Mucosa of stomach (tissue), 1 donor: ENCODE results near the gene FXYD1.
A peak's percentile ranks its signal among the peaks of the same experiment; 100 is the strongest.

Experiments used
- H3K27me3 ChIP-seq: one replicate; pipeline ENCODE4 v1.7.0; 2013; ENCODE audit warnings: mild to moderate bottlenecking, low read length; ENCODE audit not compliant: control insufficient read depth, insufficient read depth
- H3K36me3 ChIP-seq: one replicate; pipeline ENCODE4 v1.7.0; 2013; ENCODE audit warnings: low read length; ENCODE audit not compliant: control insufficient read depth, insufficient read depth
- H3K4me1 ChIP-seq: one replicate; pipeline ENCODE4 v1.7.0; 2013; ENCODE audit warnings: mild to moderate bottlenecking, low read length; ENCODE audit not compliant: control insufficient read depth, insufficient read depth
- H3K4me3 ChIP-seq: one replicate; pipeline ENCODE4 v1.7.0; 2013; ENCODE audit warnings: low read length
- H3K9ac ChIP-seq: one replicate; pipeline ENCODE4 v1.7.0; 2013; ENCODE audit warnings: mild to moderate bottlenecking, low read length, moderate library complexity
- H3K9me3 ChIP-seq: one replicate; pipeline ENCODE4 v1.7.0; 2013; ENCODE audit warnings: mild to moderate bottlenecking, low read length, moderate library complexity; ENCODE audit not compliant: control insufficient read depth
- donor health status: Pancreatic carcinoma.

Gene FXYD1

GRCh38 chr19:35154525-35155406 is 16.1 kb downstream of the FXYD1 start, which contains the start of gene FXYD5:
Gene FXYD5 (plus strand): TSS chr19:35154735. CDS start chr19:35155551, 816 bp downstream.
- Histone ChIP-seq H3K27me3 (peaks cover 16% of the 10 kb centered on the region), H3K36me3 (no peaks in the 10 kb centered on the region), H3K4me1 (peaks cover 26% of the 10 kb centered on the region), H3K9me3 (no peaks in the 10 kb centered on the region), H3K9ac (peak within 1 kb of the TSS; percentile 77), H3K4me3 (peak within 1 kb of the TSS; percentile 82)

- peak overlapping the region; percentile 77 for H3K9ac ChIP-seq
- peak overlapping the region; percentile 82 for H3K4me3 ChIP-seq
Measured at GRCh38 chr19:35155441-35155840, 16.8 kb downstream of the FXYD1 start.

GRCh38 chr19:35155981-35156672 is 17.5 kb downstream of the FXYD1 start:
- Histone ChIP-seq H3K4me1 (peaks cover 26% of the 10 kb centered on the region), H3K36me3 (no peaks in the 10 kb centered on the region), H3K9me3 (no peaks in the 10 kb centered on the region), H3K27me3 (peaks cover 16% of the 10 kb centered on the region), H3K9ac (peak overlapping the region; percentile 77), H3K4me3 (no peak overlapping the region)

More at GRCh38 chr19:35155441-35155840, 16.8 kb downstream of the FXYD1 start:
- Histone ChIP-seq H3K27me3 (peaks cover 16% of the 10 kb centered on the region), H3K36me3 (no peaks in the 10 kb centered on the region), H3K4me1 (peaks cover 26% of the 10 kb centered on the region), H3K9me3 (no peaks in the 10 kb centered on the region)

- Histone ChIP-seq H3K36me3 (no peaks in the 10 kb centered on the region), H3K4me1 (peaks cover 26% of the 10 kb centered on the region), H3K4me3 (no peak overlapping the region), H3K9ac (no peak overlapping the region), H3K9me3 (no peaks in the 10 kb centered on the region), H3K27me3 (peaks cover 12% of the 10 kb centered on the region)
Measured at GRCh38 chr19:35156673-35157014, 18.0 kb downstream of the FXYD1 start.

GRCh38 chr19:35157431-35157830 is 18.8 kb downstream of the FXYD1 start:
- peaks cover 12% of the 10 kb centered on the region for H3K27me3 ChIP-seq
- H3K9me3 ChIP-seq, result no peaks in the 10 kb centered on the region
- H3K4me3 ChIP-seq, result no peak overlapping the region
- H3K9ac ChIP-seq, result no peak overlapping the region
- H3K36me3 ChIP-seq, result peaks cover 5% of the 10 kb centered on the region
- H3K4me1 ChIP-seq, result peaks cover 26% of the 10 kb centered on the region

- Histone ChIP-seq H3K9me3 (no peaks in the 10 kb centered on the region), H3K4me1 (peaks cover 13% of the 10 kb centered on the region), H3K27me3 (no peaks in the 10 kb centered on the region), H3K4me3 (no peak overlapping the region), H3K9ac (no peak overlapping the region), H3K36me3 (peaks cover 6% of the 10 kb centered on the region)
Measured at GRCh38 chr19:35159606-35160005, 21.0 kb downstream of the FXYD1 start.

GRCh38 chr19:35160629-35161433 is 22.2 kb downstream of the FXYD1 start:
- Histone ChIP-seq H3K9ac (no peak overlapping the region), H3K36me3 (peaks cover 6% of the 10 kb centered on the region), H3K4me1 (peaks cover 1% of the 10 kb centered on the region), H3K27me3 (no peaks in the 10 kb centered on the region), H3K4me3 (no peak overlapping the region), H3K9me3 (no peaks in the 10 kb centered on the region)

- Histone ChIP-seq H3K9ac (no peak overlapping the region), H3K4me3 (no peak overlapping the region), H3K36me3 (peaks cover 6% of the 10 kb centered on the region), H3K27me3 (no peaks in the 10 kb centered on the region), H3K9me3 (no peaks in the 10 kb centered on the region), H3K4me1 (no peaks in the 10 kb centered on the region)
Measured at GRCh38 chr19:35161434-35161743, 22.8 kb downstream of the FXYD1 start.

- Histone ChIP-seq H3K9me3 (no peaks in the 10 kb centered on the region), H3K4me3 (no peak overlapping the region), H3K36me3 (peaks cover 6% of the 10 kb centered on the region), H3K9ac (no peak overlapping the region), H3K27me3 (no peaks in the 10 kb centered on the region), H3K4me1 (no peaks in the 10 kb centered on the region)
Measured at GRCh38 chr19:35162471-35163326, 24.1 kb downstream of the FXYD1 start.

- Histone ChIP-seq H3K27me3 (no peaks in the 10 kb centered on the region), H3K9ac (no peak overlapping the region), H3K4me3 (no peak overlapping the region), H3K36me3 (peaks cover 6% of the 10 kb centered on the region), H3K4me1 (no peaks in the 10 kb centered on the region), H3K9me3 (no peaks in the 10 kb centered on the region)
Measured at GRCh38 chr19:35164418-35164817, 25.8 kb downstream of the FXYD1 start.
